Measurements from ENCODE around the gene TRPV4.

The TRPV4 gene

GRCh38 chr12:109795023-109795422 lies 38.2 kb downstream of the TRPV4 start:
- TF ChIP-seq CTCF (IDR thresholded peaks at IDR 0.05; ENCODE audit: low read depth, low read length) = no peak
- no peak for TF ChIP-seq MAX (IDR thresholded peaks at IDR 0.05; ENCODE audit: low read depth, low read length)
- no peak for TF ChIP-seq MYC (IDR thresholded peaks at IDR 0.05; ENCODE audit: low read depth, low read length)
- no peak for TF ChIP-seq POLR2A (IDR thresholded peaks at IDR 0.05; ENCODE audit: extremely low read depth, insufficient read length)
- peak; percentile 26 for DNase-seq (ENCODE audit: low read depth)
- H3K4me3 ChIP-seq (ENCODE audit: low read depth, low read length) = no peak overlapping the region

- TF ChIP-seq MAX (IDR thresholded peaks at IDR 0.05; ENCODE audit: low read depth, low read length) (no peak), CTCF (IDR thresholded peaks at IDR 0.05; ENCODE audit: low read depth, low read length) (no peak), POLR2A (IDR thresholded peaks at IDR 0.05; ENCODE audit: extremely low read depth, insufficient read length) (no peak), MYC (IDR thresholded peaks at IDR 0.05; ENCODE audit: low read depth, low read length) (no peak)
- DNase-seq (ENCODE audit: low read depth) = no peak
- no peak overlapping the region for H3K4me3 ChIP-seq (ENCODE audit: low read depth, low read length)
Measured at GRCh38 chr12:109793826-109794501, 39.2 kb downstream of the TRPV4 start.

GRCh38 chr12:109793411-109793810 lies 39.8 kb downstream of the TRPV4 start:
- TF ChIP-seq MYC (IDR thresholded peaks at IDR 0.05; ENCODE audit: low read depth, low read length) = no peak
- TF ChIP-seq POLR2A (IDR thresholded peaks at IDR 0.05; ENCODE audit: extremely low read depth, insufficient read length) = no peak
- no peak for TF ChIP-seq MAX (IDR thresholded peaks at IDR 0.05; ENCODE audit: low read depth, low read length)
- TF ChIP-seq CTCF (IDR thresholded peaks at IDR 0.05; ENCODE audit: low read depth, low read length) = no peak
- DNase-seq (ENCODE audit: low read depth) = no peak
- no peak overlapping the region for H3K4me3 ChIP-seq (ENCODE audit: low read depth, low read length)

- no peak for TF ChIP-seq POLR2A (IDR thresholded peaks at IDR 0.05; ENCODE audit: extremely low read depth, insufficient read length)
- no peak for TF ChIP-seq CTCF (IDR thresholded peaks at IDR 0.05; ENCODE audit: low read depth, low read length)
- no peak for TF ChIP-seq MAX (IDR thresholded peaks at IDR 0.05; ENCODE audit: low read depth, low read length)
- TF ChIP-seq MYC (IDR thresholded peaks at IDR 0.05; ENCODE audit: low read depth, low read length) = no peak
- H3K4me3 ChIP-seq (ENCODE audit: low read depth, low read length) = no peak overlapping the region
- no peak for DNase-seq (ENCODE audit: low read depth)
Measured at GRCh38 chr12:109792992-109793391, 40.2 kb downstream of the TRPV4 start.

- no peak for DNase-seq (ENCODE audit: low read depth)
- TF ChIP-seq CTCF (IDR thresholded peaks at IDR 0.05; ENCODE audit: low read depth, low read length) (no peak), MAX (IDR thresholded peaks at IDR 0.05; ENCODE audit: low read depth, low read length) (no peak), POLR2A (IDR thresholded peaks at IDR 0.05; ENCODE audit: extremely low read depth, insufficient read length) (no peak), MYC (IDR thresholded peaks at IDR 0.05; ENCODE audit: low read depth, low read length) (no peak)
- no peak overlapping the region for H3K4me3 ChIP-seq (ENCODE audit: low read depth, low read length)
Measured at GRCh38 chr12:109789526-109790048, 43.6 kb downstream of the TRPV4 start.

Measured in NB4 (cell line).